Spleen (tissue), 7 donors: ENCODE results near the gene RPS6KC1.

ENCODE experiments used
- POLR2A ChIP-seq, 3 donors: fragments of 450-650 bp; IDR thresholded peaks; one replicate each; pipeline ENCODE4 v1.5.1; 2017; ENCODE audit warnings: antibody characterized with exemption in 3 of 3, mild to moderate bottlenecking in 1 of 3
- POLR2AphosphoS5 ChIP-seq, 3 donors: sonication (generic); formaldehyde crosslinking; IDR thresholded peaks; one replicate each; pipeline ENCODE4 v1.5.1; 2017; ENCODE audit warnings: antibody characterized with exemption in 3 of 3
- TF ChIP-seq, protein P1 (sequence below), 11 experiments: fragments of 200-600 bp in 7 of 11; fragments of 450-650 bp in 4 of 11; sonication (generic) in 4 of 11; IDR thresholded peaks in 8 of 11; conservative IDR thresholded peaks in 3 of 11; 1 replicate in 7 of 11; 2 replicates in 4 of 11; pipeline versions ENCODE4 v1.4.0 to v1.8.0; 2016 to 2021; ENCODE audit warnings: antibody characterized with exemption in 11 of 11, inconsistent platforms in 4 of 11, mild to moderate bottlenecking in 1 of 11
- donor health status: DM: no; HTN: no; CAD: no; lungs with moderate emphysema.
- donor health status: DM: no; HTN: no; CAD: no.
- donor health status: DM: no; HTN: no; CAD: no.

DNA sequence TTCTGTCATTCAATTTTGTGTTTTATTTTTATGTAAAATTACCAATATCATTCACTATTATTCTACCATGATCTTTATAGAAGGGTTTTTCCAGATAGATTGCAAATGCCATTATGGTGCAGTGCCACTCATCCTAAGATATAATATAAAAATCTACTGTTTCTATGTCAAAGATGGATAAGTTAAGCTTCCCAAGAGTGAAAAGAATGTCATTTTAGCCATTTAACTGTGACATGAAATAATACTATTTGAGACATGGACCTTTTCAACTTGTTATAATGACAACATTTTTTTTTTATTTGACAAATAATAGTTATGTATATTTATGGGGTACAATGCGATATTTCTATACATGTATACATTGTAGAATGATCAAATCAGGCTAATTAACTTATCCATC, 224.3 kb downstream of the RPS6KC1 start:
- TF ChIP-seq, protein P1, sequence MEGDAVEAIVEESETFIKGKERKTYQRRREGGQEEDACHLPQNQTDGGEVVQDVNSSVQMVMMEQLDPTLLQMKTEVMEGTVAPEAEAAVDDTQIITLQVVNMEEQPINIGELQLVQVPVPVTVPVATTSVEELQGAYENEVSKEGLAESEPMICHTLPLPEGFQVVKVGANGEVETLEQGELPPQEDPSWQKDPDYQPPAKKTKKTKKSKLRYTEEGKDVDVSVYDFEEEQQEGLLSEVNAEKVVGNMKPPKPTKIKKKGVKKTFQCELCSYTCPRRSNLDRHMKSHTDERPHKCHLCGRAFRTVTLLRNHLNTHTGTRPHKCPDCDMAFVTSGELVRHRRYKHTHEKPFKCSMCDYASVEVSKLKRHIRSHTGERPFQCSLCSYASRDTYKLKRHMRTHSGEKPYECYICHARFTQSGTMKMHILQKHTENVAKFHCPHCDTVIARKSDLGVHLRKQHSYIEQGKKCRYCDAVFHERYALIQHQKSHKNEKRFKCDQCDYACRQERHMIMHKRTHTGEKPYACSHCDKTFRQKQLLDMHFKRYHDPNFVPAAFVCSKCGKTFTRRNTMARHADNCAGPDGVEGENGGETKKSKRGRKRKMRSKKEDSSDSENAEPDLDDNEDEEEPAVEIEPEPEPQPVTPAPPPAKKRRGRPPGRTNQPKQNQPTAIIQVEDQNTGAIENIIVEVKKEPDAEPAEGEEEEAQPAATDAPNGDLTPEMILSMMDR (IDR thresholded peaks at IDR 0.05 in 8 of 11, conservative IDR thresholded peaks at IDR 0.05 in 3 of 11) = no peak
- TF ChIP-seq POLR2AphosphoS5 (IDR thresholded peaks at IDR 0.05) = no peak
- no peak for TF ChIP-seq POLR2A (IDR thresholded peaks at IDR 0.05)
